NCI-H526 treated with DMSO at 0.1 percent for 48 hours (cell line): Measurements from ENCODE around the gene JAG2.

ENCODE experiments used
- DNase-seq: peaks from one replicate; lab custom pipeline; 2025; lab: John Stamatoyannopoulos, UW

Gene JAG2

DNA sequence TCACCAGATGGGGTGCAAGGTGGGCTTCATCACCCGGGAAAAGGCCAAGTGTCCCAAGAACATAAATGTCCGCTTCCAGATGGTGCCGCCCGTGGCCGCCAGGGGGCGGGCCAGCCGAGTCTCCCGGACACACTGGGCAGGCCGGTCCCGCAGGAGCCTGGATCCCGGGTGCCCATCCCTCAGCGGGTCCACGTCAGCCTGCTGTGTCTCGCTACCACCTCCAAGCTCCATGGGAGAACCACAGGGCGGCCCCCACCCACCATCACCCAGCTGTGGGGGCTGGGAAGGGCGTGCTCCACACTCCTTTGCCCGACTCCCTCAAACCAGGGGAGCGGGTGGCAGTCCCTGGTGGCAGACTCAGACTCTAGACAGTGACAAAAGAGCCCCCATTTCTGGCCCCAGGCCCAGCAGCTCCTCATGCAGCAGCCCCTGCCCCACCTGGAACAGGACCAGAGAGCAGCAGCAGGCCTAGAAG lies 34.5 kb upstream of the JAG2 start:
- peak; percentile 25 for DNase-seq

DNA sequence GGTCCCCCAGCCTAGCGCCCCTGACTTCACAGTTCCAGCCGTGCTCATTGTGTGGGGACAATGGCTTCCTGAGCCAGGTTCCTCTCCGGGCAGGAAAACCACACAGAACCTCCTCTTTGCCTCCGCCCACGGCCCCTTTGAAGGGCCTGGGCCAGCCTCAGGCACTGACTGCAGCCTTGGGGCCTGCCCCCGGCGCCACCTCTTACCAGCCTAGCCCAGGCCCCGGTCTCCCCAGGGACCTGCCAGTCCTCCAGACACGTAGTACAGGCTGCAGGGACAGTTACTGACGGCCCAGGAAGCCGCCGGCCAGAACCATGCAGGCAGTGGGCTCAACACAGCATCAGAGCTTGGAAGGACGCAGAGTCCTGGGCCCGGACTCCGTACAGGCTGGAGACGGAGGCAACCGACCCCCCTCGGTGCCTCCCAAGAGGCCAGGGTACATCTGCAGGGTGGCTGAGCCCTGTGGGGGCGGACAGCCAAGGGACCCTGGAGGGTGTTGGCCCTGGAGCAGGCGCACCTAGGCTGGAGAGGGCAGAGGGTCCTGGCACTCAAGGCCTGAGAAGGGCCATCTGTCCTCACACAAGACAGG lies 33.4 kb upstream of the JAG2 start:
- peak; percentile 18 for DNase-seq

DNA sequence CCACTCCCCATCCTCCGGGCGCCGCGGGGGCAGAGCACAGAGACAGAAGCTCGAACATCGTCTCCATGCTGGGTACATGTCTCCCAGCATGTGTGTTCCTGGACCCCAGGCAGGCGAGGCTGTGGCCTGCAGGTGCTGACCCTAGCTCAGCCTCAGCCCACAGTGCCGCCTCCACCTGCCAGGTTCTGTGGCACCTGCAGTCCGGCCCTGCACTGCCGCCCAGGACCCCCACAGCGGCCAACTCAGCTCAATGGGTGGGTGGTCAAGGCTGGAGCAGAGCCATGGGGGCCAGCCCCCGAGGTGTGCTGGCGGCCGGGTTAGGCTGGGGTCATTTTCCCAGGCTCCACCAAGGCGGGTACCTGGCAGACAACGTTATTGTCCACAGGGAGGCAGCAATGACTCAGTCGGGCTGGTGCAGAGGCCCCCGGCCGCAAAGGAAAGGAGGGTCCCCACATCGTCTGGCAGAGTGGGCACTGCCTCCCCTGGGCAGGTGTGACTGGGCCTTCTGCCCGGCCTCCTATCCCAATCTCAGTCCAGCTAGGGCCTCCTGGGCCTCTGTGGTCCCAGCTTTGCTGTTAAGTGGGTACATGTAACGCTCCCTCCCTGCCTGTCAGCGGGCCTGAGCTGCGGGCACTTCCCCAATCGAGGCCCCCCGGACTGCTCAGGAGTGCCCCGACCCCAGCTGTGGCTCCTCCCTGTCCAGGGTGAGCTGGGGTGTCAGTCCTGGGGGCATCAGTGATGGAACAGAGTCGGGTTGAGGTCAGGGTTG lies 32.8 kb upstream of the JAG2 start:
- no peak for DNase-seq

DNA sequence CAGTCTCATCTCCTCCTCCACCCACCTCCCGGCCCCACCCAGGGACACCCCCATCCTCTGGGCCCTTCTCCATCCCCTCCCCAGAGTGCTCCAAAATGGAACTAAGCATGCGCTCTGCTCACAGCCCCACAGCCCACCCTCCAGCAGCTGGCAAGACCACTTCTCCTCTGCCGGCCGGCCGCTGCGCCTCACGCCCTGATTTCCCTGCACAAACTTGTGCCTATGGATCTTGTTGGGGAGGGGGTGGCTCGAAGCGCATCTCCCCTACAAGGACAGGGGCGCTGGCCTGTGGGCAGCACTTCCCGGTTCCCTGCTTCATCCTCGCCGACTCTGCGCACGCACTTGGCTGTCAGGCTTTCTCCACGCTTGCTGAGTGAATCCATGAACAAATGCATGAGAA lies 32.1 kb upstream of the JAG2 start:
- no peak for DNase-seq

DNA sequence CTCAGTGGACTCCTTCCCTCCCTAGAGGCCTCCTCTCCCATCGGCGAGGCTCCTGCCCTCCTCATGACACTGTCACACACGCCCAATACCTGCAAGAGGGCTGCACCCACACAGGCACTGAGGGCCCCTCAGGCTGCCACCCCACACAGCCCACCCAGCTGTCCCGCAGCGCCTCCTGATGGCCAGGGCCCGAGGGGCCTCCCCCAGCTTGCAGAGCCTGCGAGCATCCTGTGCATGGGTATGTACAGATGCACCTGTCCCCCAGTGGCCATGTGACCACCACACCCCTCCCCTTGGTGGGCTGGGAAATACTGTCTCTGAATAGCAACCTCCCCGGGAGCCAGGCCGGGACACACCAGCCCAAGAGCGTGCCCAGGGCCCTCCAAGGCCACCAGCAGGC lies 31.5 kb upstream of the JAG2 start:
- no peak for DNase-seq

DNA sequence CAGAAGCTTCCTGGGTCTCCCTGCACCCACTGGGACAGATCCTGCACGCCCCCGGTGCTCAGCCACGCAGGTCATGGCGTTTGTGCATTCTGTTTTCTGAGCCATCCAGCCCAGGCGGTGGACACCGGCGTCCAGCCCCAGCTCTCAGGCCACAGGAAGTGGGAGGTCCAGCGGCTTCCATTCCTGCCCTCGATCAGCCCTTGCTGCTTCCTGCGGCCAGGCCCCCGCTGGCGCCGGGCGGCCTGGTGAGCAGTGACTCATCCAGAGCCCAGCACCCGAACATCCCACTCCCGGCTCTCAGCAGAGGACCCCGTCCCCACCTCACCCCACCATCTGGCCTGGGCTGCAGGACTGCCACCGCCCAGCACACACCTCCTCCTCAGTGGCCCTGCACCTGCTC lies 30.5 kb upstream of the JAG2 start:
- DNase-seq: no peak

DNA sequence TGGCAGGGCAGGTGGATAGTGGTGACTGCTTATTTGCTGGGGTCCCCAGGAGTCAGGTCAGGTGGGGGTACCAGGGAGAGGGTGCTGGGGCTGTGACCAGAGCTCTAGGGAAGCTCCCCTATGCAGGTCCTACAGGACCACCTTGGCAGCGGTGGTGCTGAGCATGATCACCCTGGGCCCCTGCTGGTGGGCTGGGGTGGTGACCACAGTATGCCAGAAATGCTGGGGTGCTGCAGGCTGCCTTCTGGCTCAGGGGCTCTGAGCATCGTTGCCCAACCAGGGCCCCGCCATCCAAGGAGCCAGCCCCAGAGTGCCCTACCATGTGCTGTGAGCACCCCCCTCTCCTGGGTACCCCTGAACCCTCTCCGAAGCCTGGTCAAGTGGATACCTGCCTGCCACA lies 30.0 kb upstream of the JAG2 start:
- no peak for DNase-seq

DNA sequence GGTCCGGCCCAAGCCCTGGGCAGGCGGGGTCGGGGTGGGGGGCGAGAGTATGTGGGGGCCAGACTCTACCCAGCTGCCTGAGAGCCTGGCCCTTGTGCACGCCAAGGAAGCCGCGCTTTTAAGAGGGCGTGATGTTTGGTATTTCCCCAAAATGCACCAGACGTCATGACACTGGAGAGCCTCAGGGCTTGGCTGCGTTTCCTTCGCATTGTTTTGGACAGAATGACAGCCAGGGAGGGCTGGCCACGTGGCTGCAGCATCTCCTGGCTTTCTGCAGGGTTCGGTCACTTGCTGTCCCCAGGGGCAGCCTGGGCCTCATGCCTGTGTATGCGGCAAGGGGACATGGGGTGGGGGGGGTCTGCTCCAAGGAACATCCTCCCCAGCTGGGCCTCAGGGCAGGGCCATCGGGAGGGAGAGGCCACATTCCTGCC lies 28.6 kb upstream of the JAG2 start:
- DNase-seq: no peak

DNA sequence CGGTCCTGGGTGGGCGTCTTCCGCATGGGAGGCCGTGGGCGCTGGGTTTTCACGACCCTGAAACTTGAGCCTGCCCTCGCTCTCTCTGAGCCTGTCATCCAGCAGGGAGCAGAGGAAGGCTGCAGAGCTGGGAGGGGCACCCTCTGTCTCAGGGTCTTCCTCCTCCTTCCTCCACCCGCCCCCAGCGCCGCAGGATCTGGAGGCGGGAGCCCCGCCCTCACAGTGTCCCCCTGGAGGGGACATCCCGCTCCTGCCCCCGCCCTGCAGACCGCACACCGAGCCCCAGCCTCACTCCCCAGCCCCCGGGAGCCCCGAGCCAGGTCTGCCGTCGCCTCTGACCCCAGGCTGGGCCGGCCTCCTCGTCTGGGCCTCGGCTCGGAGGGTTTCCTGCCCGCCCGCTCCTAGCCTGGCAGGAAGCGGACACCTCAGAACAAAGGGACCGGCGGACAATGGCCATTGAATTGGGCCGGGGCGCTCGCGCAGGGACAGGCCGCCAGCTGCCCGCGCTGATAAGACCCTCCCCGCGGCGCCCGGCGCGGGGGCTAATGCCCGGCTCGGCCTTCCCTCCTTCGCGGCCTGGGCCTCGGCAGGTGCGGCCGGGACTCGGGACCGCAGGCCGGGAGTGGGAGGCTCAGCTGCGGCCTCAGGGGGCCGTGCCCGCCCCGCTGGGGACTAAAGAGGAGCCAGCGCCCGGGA lies 27.8 kb upstream of the JAG2 start:
- no peak for DNase-seq

DNA sequence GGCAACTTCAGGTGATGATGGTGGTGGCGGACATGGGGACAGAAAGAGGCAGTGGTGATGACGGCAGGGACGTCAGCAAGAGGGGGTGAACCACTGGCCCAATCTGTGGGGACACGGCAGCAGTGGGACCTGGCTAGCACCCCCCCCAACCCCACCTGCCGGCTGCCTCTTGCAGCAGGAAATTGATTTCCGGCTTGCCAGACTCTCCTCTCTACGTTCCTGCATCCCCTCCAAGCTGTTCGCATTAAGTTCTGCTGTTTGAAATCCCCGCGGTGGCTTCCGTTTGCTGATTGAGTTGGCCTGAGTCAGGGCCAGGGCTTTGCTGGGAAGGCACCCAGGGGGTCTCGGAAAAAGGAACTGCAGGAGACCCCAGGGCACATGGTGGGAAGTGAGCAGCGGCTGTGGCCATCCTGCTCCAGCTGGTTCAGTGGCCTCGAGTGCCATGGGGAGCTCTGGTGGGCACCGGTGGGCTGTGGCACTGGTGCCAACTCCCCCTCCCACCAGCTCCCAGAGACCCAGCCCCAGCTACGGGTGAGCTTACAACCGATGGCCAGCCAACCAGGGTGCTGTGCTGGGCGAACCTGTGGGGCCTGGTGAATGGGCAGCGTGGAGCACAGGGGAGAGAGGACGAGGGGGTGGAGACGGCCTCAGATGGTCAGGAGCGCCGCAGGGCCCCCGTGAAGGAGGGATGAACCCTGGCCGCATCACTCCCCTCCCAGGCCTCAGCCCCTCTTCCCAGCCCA lies 27.1 kb upstream of the JAG2 start:
- DNase-seq: no peak

DNA sequence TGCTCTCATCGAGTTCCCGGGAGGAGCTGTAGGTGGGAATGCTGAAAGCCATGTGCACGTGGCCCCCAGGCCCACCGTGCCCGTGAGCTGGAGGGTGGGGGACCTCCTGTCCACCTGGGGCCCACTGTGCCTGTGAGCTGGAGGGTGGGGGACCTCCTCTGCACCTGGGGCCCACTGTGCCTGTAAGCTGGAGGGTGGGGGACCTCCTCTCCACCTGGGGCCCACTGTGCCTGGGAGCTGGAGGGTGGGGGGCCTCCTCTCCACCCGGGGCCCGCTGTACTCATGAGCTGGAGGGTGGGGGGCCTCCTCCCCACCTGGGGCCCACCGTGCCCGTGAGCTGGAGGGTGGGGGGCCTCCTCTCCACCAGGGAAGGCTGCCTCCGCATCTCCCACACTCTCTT lies 26.5 kb upstream of the JAG2 start:
- DNase-seq: no peak

DNA sequence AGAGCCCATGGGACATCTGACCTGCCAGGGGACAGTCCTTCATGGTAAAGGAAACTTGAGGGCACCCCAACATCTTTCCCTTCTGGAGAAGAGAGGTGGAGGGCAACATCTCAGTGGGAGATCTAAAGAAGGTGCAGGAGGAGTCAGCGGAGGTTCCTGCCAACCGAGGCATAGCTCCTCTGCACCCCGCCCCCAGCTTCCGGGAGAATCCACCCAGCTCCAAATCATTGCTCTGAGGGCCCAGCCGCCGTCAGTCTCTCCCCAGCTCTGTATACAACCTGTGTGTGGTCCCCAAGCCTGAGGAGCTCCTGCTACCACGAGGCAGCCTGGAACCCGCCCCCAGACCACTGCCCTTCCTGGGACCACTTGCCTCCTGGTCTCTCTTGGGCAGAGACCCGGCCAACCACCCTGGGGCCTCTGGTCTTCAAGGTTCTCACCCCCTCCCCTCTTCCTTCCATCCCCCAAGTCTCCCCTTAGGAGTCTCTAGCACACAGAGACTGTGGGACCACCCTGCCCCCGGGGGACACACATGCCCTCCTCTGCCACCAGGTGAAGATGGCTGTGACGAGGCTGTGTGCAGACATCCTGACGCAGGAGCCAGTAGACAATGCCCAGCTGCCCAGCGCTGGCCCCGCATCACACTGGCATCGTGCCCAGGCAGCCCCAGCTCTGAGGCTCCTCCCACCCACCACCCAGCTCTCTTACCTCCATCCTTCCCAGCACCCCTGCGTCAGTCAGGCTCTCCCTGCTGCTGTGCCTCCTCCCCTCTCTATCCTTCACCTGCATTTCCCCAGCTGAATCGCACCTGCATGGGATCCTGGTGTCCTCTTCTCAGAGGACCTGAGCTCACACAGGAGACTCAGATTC lies 25.6 kb upstream of the JAG2 start:
- DNase-seq: no peak

DNA sequence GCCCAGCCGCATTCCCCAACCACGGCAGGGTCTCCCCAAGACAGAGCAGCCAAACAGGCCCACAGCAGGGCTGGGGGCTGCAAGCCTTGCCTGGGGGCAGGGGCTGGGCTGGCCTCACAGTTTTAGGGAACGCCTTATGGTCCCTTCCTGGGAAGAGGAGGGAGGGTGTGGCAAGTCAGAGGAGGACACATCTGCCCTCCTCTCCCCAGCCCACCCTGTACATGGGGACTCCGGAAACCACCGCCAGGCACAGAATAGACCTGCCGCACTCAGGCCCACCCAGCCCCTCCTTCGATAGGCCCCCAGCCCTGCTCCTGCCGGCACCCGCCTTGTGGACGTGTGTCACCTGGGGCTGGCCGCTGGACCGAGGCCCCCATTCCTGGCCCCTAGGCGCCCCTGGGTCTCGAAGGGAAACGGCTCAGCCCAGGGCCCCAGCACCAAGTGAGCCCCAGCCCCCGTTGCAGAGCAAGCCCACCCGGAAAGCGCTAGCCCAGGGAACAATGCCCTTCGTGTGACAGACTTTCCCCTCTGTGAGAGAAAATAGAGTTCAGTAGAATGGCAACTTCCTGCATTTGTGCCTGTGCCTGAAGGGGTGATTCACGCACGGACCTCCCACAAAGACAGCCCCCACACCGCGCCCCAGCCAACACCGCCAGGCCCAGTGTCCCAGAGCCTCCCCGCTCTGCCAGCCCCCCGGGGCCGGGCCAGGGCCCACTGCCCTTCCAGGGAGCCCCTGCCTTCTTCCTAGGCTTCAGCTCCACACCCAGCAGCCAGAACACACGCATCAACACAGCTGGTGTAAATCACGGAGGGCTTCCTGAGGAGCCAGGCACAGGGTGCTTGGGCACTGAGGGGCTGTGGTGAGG lies 24.5 kb upstream of the JAG2 start:
- no peak for DNase-seq

DNA sequence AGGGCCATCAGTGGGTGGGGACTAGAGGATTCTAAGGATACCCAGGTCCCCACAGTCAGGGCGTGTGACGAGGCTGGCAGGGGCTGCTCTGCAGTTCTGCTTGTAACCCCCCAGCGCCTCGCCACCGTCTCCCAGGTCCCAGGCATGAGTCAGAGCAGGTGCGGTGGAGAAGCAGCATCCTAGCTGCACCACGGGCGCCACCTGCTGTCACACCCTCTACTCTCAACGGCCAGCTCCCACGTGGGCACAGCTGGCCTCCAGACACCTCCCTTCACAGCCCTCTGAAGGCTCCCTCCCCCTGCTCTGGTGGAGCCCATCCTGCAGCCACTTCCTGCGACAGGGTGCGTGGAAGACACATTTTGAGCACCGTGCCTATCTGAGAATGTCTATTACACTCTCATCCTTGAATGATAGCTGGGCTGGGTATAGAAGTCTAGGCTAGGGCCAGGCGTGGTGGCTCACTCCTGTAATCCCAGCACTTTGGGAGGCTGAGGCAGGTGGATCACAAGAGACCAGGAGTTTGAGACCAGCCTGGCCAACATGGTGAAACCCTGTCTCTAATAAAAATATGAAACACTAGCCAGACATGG lies 19.5 kb upstream of the JAG2 start:
- peak; percentile 57 for DNase-seq

DNA sequence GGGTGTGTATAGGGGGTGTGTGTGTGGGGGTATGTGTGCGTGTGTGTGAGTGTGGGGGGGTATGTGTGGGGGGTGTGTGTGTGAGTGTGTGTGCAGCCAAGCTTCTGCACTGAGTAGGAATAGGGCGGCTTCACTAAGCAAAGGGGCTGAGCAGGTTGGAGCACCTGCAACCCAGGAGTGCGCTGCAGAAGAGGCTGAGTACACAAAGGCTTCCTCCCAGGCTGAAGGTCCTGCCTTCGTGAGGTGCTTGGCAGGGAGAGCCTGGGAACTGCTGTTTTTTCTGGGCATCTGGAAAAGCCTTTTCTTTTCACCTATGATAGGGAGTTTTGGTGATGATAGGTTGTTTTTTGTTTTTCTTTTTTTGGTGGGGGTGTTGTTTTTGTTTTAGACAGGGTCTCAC lies 18.5 kb upstream of the JAG2 start:
- no peak for DNase-seq

DNA sequence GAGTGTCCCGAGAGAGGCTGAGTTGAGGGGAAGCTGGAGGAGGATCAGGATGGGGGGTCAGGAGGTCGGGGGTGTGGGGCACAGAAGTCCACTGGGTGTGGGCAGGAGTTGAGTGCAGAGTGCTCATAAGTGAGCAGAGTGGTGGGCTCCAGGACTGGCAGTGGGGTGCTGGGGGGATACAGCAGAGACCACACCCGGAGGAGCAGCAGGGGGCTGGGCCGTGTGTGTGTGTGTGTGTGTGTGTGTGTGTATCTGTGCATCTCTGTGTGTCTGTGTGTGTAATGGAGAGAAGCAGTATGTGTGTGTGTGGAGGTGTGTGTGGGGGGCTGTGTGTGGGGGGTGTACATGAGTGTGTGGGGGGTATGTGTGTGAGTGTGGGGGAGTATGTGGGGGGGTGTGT lies 17.4 kb upstream of the JAG2 start:
- no peak for DNase-seq

DNA sequence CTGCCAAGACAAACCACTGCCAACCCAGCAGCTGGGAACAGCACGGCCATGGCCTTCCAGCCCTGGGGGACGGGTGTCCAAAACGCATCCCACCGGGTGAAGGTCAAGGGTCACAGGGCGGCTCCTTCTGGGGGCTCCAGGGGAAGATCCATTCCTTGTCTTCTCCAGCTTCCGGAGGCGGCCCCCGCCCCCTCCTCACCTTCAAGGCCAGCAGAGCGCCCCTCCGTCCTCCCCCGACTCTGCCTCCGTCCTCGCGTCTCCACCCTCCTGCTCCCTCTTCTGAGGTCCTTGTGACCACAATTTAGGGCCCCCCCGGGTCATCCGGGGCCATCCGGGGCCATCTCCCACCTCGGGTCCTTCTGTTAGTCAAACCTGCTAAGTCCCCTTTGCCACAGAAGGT lies 16.4 kb upstream of the JAG2 start:
- no peak for DNase-seq

DNA sequence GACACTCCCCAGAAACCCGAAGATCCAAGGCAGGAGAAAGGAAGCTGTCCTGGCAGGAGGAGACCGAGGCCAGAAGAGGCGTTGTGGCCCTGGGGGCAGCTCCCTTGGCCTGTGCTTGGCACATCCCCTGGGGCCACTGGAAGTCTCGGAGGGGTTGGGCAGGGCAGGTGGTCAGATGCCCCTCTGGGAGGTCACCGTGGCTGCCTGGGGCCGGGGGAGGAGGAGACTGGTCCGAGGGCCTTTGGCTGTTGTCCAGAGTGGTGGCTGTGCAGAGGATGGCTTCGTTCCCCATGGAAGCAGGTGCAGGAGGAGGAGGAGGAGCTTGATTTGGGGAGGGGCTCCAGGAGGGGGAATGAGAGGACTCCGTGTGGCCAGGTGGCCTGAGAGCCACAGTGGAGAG lies 15.9 kb upstream of the JAG2 start:
- DNase-seq: no peak

DNA sequence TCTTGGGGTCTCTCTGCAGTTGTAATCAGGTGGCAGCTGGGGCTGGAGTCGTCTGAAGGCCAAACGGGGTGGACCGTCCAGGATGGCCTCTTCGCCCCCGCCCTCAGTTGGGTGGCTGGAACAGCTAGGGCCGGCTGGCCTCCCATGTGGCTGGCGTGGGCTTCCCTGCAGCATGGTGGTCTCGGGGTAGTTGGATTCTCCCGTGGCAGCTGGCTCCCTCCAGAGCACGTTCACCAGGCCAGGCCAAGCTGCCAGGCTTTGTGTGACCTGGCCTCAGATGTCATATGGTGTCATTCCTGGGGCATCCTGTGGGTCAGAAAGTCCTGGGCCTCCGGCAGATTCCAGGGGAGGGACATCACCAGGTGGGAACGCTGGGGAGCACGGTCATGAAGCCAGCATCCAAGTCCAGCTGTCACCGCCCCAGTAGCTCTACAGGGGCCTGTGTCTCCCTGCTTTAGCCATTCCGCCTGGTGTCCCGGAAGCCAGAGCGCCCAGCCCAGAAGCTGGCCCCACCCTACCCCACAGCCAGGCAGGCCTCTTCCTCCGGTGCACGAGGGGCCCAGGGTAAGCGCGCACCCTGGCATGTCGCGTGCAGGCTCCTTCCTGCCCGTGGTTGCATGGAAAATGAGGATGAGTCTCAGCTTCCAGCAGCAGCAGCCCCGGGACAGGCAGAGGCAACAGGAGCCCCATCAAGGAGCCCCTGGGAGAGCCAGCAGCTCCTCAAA lies 13.9 kb upstream of the JAG2 start:
- no peak for DNase-seq
